ENCODE results near the gene CHTOP.

GRCh38 chr1:153598309-153599172 lies 35.3 kb upstream of the CHTOP start:
- TF ChIP-seq EZH2 (IDR thresholded peaks at IDR 0.05; ENCODE audit: insufficient read depth, poor library complexity, severe bottlenecking) (no peak), EZH2phosphoT487 (IDR thresholded peaks at IDR 0.05; ENCODE audit: insufficient read depth, low read depth) (no peak)

Data from GM23248 (cell line).